ENCODE measurements around the gene AFAP1. TPM values are rescaled to one million over a fixed set of nuclear protein-coding genes. Genes with fewer than 3 reads are reported as not detected.

The AFAP1 gene
- total RNA-seq, 1 donor from 2014 or later, result 31.9 TPM

- H3K27me3 Mint-ChIP-seq, result no peaks in the 10 kb centered on the region
- no peak for DNase-seq (ENCODE audit: low spot score, unreplicated experiment)
- H3K4me1 Mint-ChIP-seq (ENCODE audit: low read depth), result peaks cover 35% of the 10 kb centered on the region
- no peak for TF ChIP-seq CTCF (IDR thresholded peaks at IDR 0.05; ENCODE audit: unreplicated experiment)
- no peaks in the 10 kb centered on the region for H3K9me3 Mint-ChIP-seq (ENCODE audit: low read depth)
- H3K4me3 Mint-ChIP-seq (ENCODE audit: low read depth), result no peak overlapping the region
- H3K36me3 Mint-ChIP-seq (ENCODE audit: insufficient read depth), result no peaks in the 10 kb centered on the region
- H3K27ac Mint-ChIP-seq, result no peak overlapping the region
Measured at GRCh38 chr4:7974425-7974824, 34.8 kb upstream of the AFAP1 start.

DNA sequence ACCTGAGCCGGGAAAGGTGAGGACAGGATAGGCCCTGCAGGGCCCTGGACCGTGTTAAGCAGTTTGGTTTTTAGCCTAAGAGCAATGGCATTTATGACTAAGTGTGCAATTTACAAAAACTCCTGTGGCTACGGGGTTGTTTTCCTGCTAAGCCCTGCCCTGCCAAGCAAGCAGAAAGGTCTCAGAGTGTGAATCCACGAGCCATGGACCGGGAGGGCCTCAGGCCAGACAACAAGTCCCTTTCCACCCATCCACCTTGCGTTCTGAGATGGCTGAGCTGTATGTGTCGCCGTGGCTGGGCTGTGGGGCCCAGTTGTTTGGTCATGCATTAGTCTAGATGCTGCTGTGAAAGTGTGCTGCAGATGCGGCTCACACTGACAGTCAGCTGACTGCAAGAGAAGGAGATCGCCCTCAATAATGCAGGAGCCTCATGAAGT lies 33.9 kb upstream of the AFAP1 start:
- DNase-seq (ENCODE audit: low spot score, unreplicated experiment), result no peak
- H3K4me3 Mint-ChIP-seq (ENCODE audit: low read depth), result no peak overlapping the region
- H3K27me3 Mint-ChIP-seq, result no peaks in the 10 kb centered on the region
- no peaks in the 10 kb centered on the region for H3K36me3 Mint-ChIP-seq (ENCODE audit: insufficient read depth)
- H3K9me3 Mint-ChIP-seq (ENCODE audit: low read depth), result no peaks in the 10 kb centered on the region
- TF ChIP-seq CTCF (IDR thresholded peaks at IDR 0.05; ENCODE audit: unreplicated experiment), result no peak
- peak overlapping the region; percentile 62 for H3K27ac Mint-ChIP-seq
- H3K4me1 Mint-ChIP-seq (ENCODE audit: low read depth), result peaks cover 30% of the 10 kb centered on the region

- Mint-ChIP-seq H3K9me3 (ENCODE audit: low read depth) (no peaks in the 10 kb centered on the region), H3K4me1 (ENCODE audit: low read depth) (peaks cover 24% of the 10 kb centered on the region), H3K27me3 (no peaks in the 10 kb centered on the region), H3K4me3 (ENCODE audit: low read depth) (no peak overlapping the region), H3K36me3 (ENCODE audit: insufficient read depth) (no peaks in the 10 kb centered on the region), H3K27ac (peak overlapping the region; percentile 95)
- DNase-seq (ENCODE audit: low spot score, unreplicated experiment), result no peak
- TF ChIP-seq CTCF (IDR thresholded peaks at IDR 0.05; ENCODE audit: unreplicated experiment), result no peak
Measured at GRCh38 chr4:7971881-7972500, 32.3 kb upstream of the AFAP1 start.

DNA sequence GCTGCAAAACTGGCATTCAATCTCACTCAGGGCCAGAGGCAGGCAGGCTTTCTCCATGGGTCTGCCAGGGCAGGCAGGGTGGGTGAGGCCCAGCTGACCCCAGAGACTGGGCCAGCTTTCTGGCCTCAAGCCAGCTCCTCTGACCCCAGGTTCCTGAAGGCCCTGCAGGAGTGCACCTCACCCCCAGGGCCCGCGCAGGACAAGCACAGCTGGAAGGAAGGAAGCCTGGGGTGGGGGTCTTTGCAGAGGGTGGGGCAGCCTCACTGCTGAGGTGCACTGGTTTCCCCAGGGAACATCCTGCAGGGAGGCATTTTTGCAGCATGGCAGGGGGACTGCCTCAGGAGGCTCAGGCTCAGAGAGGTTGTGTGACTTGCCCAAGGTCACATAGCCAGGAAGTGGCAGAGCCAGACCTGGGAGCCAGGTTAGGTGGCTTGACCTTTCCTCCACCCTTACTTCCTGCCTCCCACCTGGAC lies 31.5 kb upstream of the AFAP1 start:
- Mint-ChIP-seq H3K4me3 (ENCODE audit: low read depth) (no peak overlapping the region), H3K9me3 (ENCODE audit: low read depth) (no peaks in the 10 kb centered on the region)
- no peak for TF ChIP-seq CTCF (IDR thresholded peaks at IDR 0.05; ENCODE audit: unreplicated experiment)

GRCh38 chr4:7970361-7970946 lies 30.8 kb upstream of the AFAP1 start:
- H3K4me1 Mint-ChIP-seq (ENCODE audit: low read depth), result peaks cover 24% of the 10 kb centered on the region
- H3K27me3 Mint-ChIP-seq, result peaks cover 3% of the 10 kb centered on the region
- peak overlapping the region; percentile 62 for H3K4me3 Mint-ChIP-seq (ENCODE audit: low read depth)
- no peak for TF ChIP-seq CTCF (IDR thresholded peaks at IDR 0.05; ENCODE audit: unreplicated experiment)
- no peaks in the 10 kb centered on the region for H3K36me3 Mint-ChIP-seq (ENCODE audit: insufficient read depth)
- H3K9me3 Mint-ChIP-seq (ENCODE audit: low read depth), result no peaks in the 10 kb centered on the region
- peak overlapping the region; percentile 94 for H3K27ac Mint-ChIP-seq
- DNase-seq (ENCODE audit: low spot score, unreplicated experiment), result no peak

More for the DNA sequence above, 31.5 kb upstream of the AFAP1 start:
- Mint-ChIP-seq H3K27ac (peak overlapping the region; percentile 45), H3K4me1 (ENCODE audit: low read depth) (peaks cover 24% of the 10 kb centered on the region), H3K27me3 (no peaks in the 10 kb centered on the region), H3K36me3 (ENCODE audit: insufficient read depth) (no peaks in the 10 kb centered on the region)
- no peak for DNase-seq (ENCODE audit: low spot score, unreplicated experiment)
